CD8-positive, alpha-beta memory T cell (primary cell): Measurements from ENCODE around the gene AFF1. TPM values are rescaled to one million over a fixed set of nuclear protein-coding genes. Genes with fewer than 3 reads are reported as not detected.
"Not testable (repeated sequence)": the region's sequence is repeated elsewhere in the genome, so short reads cannot be mapped to it uniquely, and the experiment has no call there.

Experiments
- CTCF ChIA-PET: fragments of 350-600 bp; sonication (Branson Sonifier 250); formaldehyde crosslinking; loops from one replicate; lab custom pipeline; 2021; ENCODE audit warnings: antibody characterized with exemption; lab: Charles Lee
- POLR2A ChIA-PET: fragments of 350-600 bp; sonication (Branson Sonifier 250); formaldehyde crosslinking; loops from one replicate; lab custom pipeline; 2021; ENCODE audit warnings: antibody characterized with exemption; lab: Charles Lee
- DNase-seq, 5 donors: peaks; one replicate each; pipeline versions ENCODE4 v3.0.0 to v3.0.0-alpha.2; 2020 to 2022; ENCODE audit warnings: mixed read lengths in 1 of 5
- H3K27ac ChIP-seq: one replicate; pipeline ENCODE4 v1.7.0; 2013; ENCODE audit warnings: low read depth, mild to moderate bottlenecking, low read length, moderate library complexity
- H3K27me3 ChIP-seq: 2 replicates; pipeline ENCODE4 v1.7.0; 2013; ENCODE audit warnings: low read length, mild to moderate bottlenecking; ENCODE audit not compliant: insufficient read depth, poor library complexity, severe bottlenecking
- H3K36me3 ChIP-seq: 2 replicates; pipeline ENCODE4 v1.7.0; 2013; ENCODE audit warnings: mild to moderate bottlenecking, low read length, moderate library complexity; ENCODE audit not compliant: insufficient read depth
- H3K4me1 ChIP-seq: 2 replicates; pipeline ENCODE4 v1.7.0; 2013; ENCODE audit warnings: mild to moderate bottlenecking, low read length, moderate library complexity; ENCODE audit not compliant: insufficient read depth
- H3K4me3 ChIP-seq: 2 replicates; pipeline ENCODE4 v1.7.0; 2013; ENCODE audit warnings: mild to moderate bottlenecking, low read length
- H3K9me3 ChIP-seq: 2 replicates; pipeline ENCODE4 v1.7.0; 2013; ENCODE audit warnings: mild to moderate bottlenecking, low read length
- H3K27ac Mint-ChIP-seq, 8 donors: one replicate each; pipeline ENCODE4 v1.8.0; 2020 to 2021; ENCODE audit warnings: mixed read lengths in 8 of 8, mild to moderate bottlenecking in 6 of 8, inconsistent platforms in 3 of 8, moderate library complexity in 3 of 8
- H3K27me3 Mint-ChIP-seq, 2 donors: one replicate each; pipeline ENCODE4 v1.8.0; 2020 to 2021; ENCODE audit warnings: mixed read lengths in 2 of 2, mild to moderate bottlenecking in 1 of 2, moderate library complexity in 1 of 2
- H3K36me3 Mint-ChIP-seq, 3 donors: one replicate each; pipeline ENCODE4 v1.8.0; 2020 to 2021; ENCODE audit warnings: mixed read lengths in 3 of 3, inconsistent platforms in 1 of 3, mild to moderate bottlenecking in 1 of 3
- H3K4me1 Mint-ChIP-seq, 3 donors: one replicate each; pipeline ENCODE4 v1.8.0; 2020 to 2021; ENCODE audit warnings: mixed read lengths in 3 of 3, inconsistent platforms in 1 of 3, mild to moderate bottlenecking in 1 of 3
- H3K4me3 Mint-ChIP-seq, 7 donors: one replicate each; pipeline ENCODE4 v1.8.0; 2020 to 2021; ENCODE audit warnings: mixed read lengths in 7 of 7, mild to moderate bottlenecking in 6 of 7, moderate library complexity in 4 of 7, inconsistent platforms in 2 of 7
- H3K9me3 Mint-ChIP-seq, 5 donors: one replicate each; pipeline ENCODE4 v1.8.0; 2020 to 2022; ENCODE audit warnings: mixed read lengths in 5 of 5, mild to moderate bottlenecking in 3 of 5, moderate library complexity in 2 of 5, inconsistent platforms in 1 of 5
- polyA plus RNA-seq: library from polyadenylated mRNA; unstranded; fragments of 300-500 nt; fragmentation: Illumina TruSeq; gene quantifications from one replicate; pipeline ENCODE4 v1.2.3, GENCODE V29; 2021
- total RNA-seq, 2 experiments: library from RNA; stranded (reverse); gene quantifications; one replicate each; pipeline ENCODE4 v1.2.3, GENCODE V29; 2021

Gene AFF1
- total and polyA plus RNA-seq, 3 experiments from 2014 or later = 20.9 to 32.9 (median 29.7) TPM

- Mint-ChIP-seq H3K27ac (peak overlapping the region in 5 of 8 donors; percentile 26 to 82 (median 56)), H3K36me3 (peaks cover 5 to 6% (median 5%) of the 10 kb centered on the region in 3 donors), H3K4me3 (peak overlapping the region in 1 of 7 donors; percentile 8), H3K4me1 (peaks cover 47 to 66% (median 60%) of the 10 kb centered on the region in 3 donors), H3K27me3 (no peaks in the 10 kb centered on the region), H3K9me3 (no peaks in the 10 kb centered on the region)
- DNase-seq = no peak
- CTCF ChIA-PET = interaction anchor here (1.3 to 1.5 kb wide), 2 partner anchors 43 to 55 kb away, joined by 3 read pairs; partner anchors contain the start of gene AFF1
- Histone ChIP-seq H3K36me3 (no peaks in the 10 kb centered on the region), H3K4me3 (no peak overlapping the region), H3K27me3 (no peaks in the 10 kb centered on the region), H3K9me3 (no peaks in the 10 kb centered on the region), H3K4me1 (peaks cover 12% of the 10 kb centered on the region), H3K27ac (no peak overlapping the region)
- POLR2A ChIA-PET = no interaction called here
Measured at GRCh38 chr4:86977621-86978184, 42.9 kb downstream of the AFF1 start.

DNA sequence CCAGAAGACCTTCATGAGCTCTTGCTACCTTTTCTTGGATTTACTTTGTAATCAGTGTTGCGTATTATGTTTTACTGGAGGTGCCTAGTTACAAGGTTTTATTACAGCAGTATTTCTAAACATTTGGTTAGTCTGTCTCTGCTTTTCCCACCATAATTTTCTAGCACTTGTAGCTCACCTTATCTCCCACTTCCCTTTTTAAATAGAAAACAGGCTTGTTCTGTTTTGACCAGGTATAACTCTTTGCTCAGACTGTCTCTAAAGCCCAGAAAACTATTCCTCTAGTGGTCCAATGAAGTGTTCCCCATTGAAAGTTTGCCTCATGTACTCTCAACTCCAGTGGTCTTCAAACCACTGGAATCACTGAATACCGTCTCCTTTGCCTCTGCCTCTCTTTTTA lies 43.9 kb downstream of the AFF1 start:
- Histone ChIP-seq H3K27me3 (no peaks in the 10 kb centered on the region), H3K36me3 (no peaks in the 10 kb centered on the region), H3K4me1 (peaks cover 12% of the 10 kb centered on the region), H3K27ac (no peak overlapping the region), H3K4me3 (no peak overlapping the region), H3K9me3 (no peaks in the 10 kb centered on the region)
- Mint-ChIP-seq H3K4me3 (no peak overlapping the region), H3K4me1 (peaks cover 38 to 56% (median 50%) of the 10 kb centered on the region in 3 donors), H3K9me3 (no peaks in the 10 kb centered on the region), H3K27me3 (no peaks in the 10 kb centered on the region), H3K36me3 (peaks cover 5 to 6% (median 5%) of the 10 kb centered on the region in 3 donors), H3K27ac (peak overlapping the region in 2 of 8 donors; percentile 3 to 65)
- ChIA-PET POLR2A (no interaction called here), CTCF (interaction anchor here (1.3 to 1.5 kb wide), 3 partner anchors 39 to 56 kb away, joined by 3 read pairs; partner anchors contain the start of gene AFF1)
- DNase-seq = no peak

GRCh38 chr4:86980230-86980629 lies 45.4 kb downstream of the AFF1 start:
- Histone ChIP-seq H3K27ac (no peak overlapping the region), H3K36me3 (no peaks in the 10 kb centered on the region), H3K9me3 (no peaks in the 10 kb centered on the region), H3K27me3 (no peaks in the 10 kb centered on the region), H3K4me1 (peaks cover 12% of the 10 kb centered on the region), H3K4me3 (no peak overlapping the region)
- ChIA-PET POLR2A (no interaction called here), CTCF (interaction anchor here (1.0 kb wide), 1 partner anchor 26 kb away, joined by 3 read pairs; no protein-coding TSS in a partner anchor)
- peaks cover 28 to 44% (median 37%) of the 10 kb centered on the region in 3 donors for H3K4me1 Mint-ChIP-seq
- no peak for DNase-seq
- H3K4me3 Mint-ChIP-seq = no peak overlapping the region
- peaks cover 5 to 6% (median 5%) of the 10 kb centered on the region in 3 donors for H3K36me3 Mint-ChIP-seq
- H3K9me3 Mint-ChIP-seq = no peaks in the 10 kb centered on the region
- H3K27ac Mint-ChIP-seq = peak overlapping the region in 2 of 8 donors; percentile 42 to 43
- no peaks in the 10 kb centered on the region for H3K27me3 Mint-ChIP-seq

DNA sequence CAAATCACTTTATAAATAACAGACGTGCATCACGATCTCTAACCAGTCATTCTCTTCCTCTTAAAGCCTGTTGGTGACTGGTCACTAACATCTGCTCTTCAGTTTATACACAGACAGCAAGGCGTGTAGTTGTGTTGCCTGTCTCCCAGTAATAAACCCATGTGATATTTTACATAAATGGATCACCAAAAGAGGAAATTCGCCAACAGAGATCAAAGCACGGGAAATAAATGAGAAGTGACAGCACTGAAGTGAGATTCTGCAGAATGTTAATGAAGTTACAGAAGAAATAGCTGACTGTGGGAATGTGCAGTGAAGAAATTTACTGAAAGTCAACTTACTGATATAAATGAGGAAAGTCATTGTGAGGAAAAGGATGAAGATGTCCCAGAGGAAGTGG lies 47.0 kb downstream of the AFF1 start:
- Histone ChIP-seq H3K27me3 (no peaks in the 10 kb centered on the region), H3K9me3 (no peaks in the 10 kb centered on the region), H3K36me3 (no peaks in the 10 kb centered on the region), H3K27ac (no peak overlapping the region), H3K4me3 (no peak overlapping the region), H3K4me1 (peaks cover 12% of the 10 kb centered on the region)
- peaks cover 5 to 6% (median 5%) of the 10 kb centered on the region in 3 donors for H3K36me3 Mint-ChIP-seq
- ChIA-PET POLR2A (no interaction called here), CTCF (interaction anchor here (1.0 kb wide), 1 partner anchor 24 kb away, joined by 3 read pairs; no protein-coding TSS in a partner anchor)
- no peaks in the 10 kb centered on the region for H3K9me3 Mint-ChIP-seq
- H3K4me3 Mint-ChIP-seq = peak overlapping the region in 1 of 7 donors; percentile 13
- H3K27me3 Mint-ChIP-seq = no peaks in the 10 kb centered on the region
- H3K27ac Mint-ChIP-seq = peak overlapping the region in 5 of 8 donors; percentile 3 to 92 (median 58)
- H3K4me1 Mint-ChIP-seq = peaks cover 18 to 31% (median 23%) of the 10 kb centered on the region in 3 donors
- DNase-seq = peak in 1 of 5 donors; percentile 16

DNA sequence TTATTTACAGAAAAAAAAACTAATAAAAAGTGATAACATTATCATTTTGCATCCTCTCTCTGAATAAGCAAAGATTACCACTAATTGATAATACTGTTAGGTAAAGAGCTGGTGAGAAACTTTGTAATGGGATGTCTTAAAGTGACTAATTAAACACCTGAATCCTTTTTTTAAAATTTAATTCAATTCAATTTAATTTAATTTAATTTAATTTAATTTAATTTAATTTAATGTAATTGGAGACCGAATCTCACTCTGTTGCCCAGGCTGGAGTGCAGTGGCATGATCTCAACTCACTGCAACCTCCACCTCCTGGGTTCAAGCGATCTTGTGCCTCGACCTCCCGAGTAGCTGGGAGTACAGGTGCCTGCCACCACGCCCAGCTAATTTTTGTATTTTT lies 51.0 kb downstream of the AFF1 start:
- CTCF ChIA-PET, H3K36me3 ChIP-seq, POLR2A ChIA-PET, DNase-seq, H3K27me3 Mint-ChIP-seq, H3K27ac Mint-ChIP-seq, H3K9me3 ChIP-seq, H3K27ac ChIP-seq, H3K9me3 Mint-ChIP-seq, H3K4me3 ChIP-seq, H3K4me3 Mint-ChIP-seq, H3K27me3 ChIP-seq: not testable (repeated sequence)
- Mint-ChIP-seq H3K36me3 (peaks cover 8 to 22% (median 21%) of the 10 kb centered on the region in 3 donors), H3K4me1 (peaks cover 9 to 27% (median 11%) of the 10 kb centered on the region in 3 donors)
- H3K4me1 ChIP-seq = peaks cover 12% of the 10 kb centered on the region

GRCh38 chr4:86989658-86990057 lies 54.8 kb downstream of the AFF1 start:
- Mint-ChIP-seq H3K27ac (peak overlapping the region in 1 of 8 donors; percentile 29), H3K4me1 (peaks cover 2 to 22% (median 4%) of the 10 kb centered on the region in 3 donors), H3K36me3 (peaks cover 3 to 21% (median 19%) of the 10 kb centered on the region in 3 donors)
- H3K27me3 ChIP-seq, H3K36me3 ChIP-seq, H3K9me3 ChIP-seq, H3K4me1 ChIP-seq, H3K27me3 Mint-ChIP-seq, H3K9me3 Mint-ChIP-seq, POLR2A ChIA-PET, H3K27ac ChIP-seq, CTCF ChIA-PET, DNase-seq, H3K4me3 ChIP-seq, H3K4me3 Mint-ChIP-seq: not testable (repeated sequence)

- no peaks in the 10 kb centered on the region for H3K36me3 ChIP-seq
- H3K27me3 Mint-ChIP-seq = no peaks in the 10 kb centered on the region
- H3K36me3 Mint-ChIP-seq = peaks cover 3 to 22% (median 20%) of the 10 kb centered on the region in 3 donors
- no peaks in the 10 kb centered on the region for H3K9me3 ChIP-seq
- H3K27ac ChIP-seq = no peak overlapping the region
- H3K4me1 ChIP-seq = no peaks in the 10 kb centered on the region
- H3K4me3 Mint-ChIP-seq = no peak overlapping the region
- H3K4me3 ChIP-seq = no peak overlapping the region
- DNase-seq = no peak
- H3K9me3 Mint-ChIP-seq = no peaks in the 10 kb centered on the region
- POLR2A ChIA-PET = no interaction called here
- H3K27me3 ChIP-seq = no peaks in the 10 kb centered on the region
- peaks cover 4 to 24% (median 4%) of the 10 kb centered on the region in 3 donors for H3K4me1 Mint-ChIP-seq
- CTCF ChIA-PET = no interaction called here
- no peak overlapping the region for H3K27ac Mint-ChIP-seq
Measured at GRCh38 chr4:86990510-86990909, 55.7 kb downstream of the AFF1 start.

DNA sequence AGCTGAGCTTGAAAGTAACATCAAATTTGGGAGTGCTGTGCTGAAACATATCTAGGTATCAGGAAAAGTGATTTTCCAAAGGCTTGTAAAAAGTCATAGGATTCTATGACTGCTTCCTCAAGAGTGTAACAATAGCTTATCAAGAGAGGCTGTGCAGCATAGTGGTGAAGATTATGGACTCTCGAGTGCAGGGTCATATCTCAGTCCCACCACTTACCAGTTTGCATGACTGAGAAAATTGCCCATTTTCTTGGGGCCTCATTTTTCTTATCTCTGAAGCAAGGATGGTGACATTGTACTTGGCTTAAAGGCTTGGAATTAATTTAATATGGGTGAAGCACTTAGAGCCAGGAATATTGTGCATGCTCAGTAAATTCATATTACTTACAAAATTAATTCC lies 57.2 kb downstream of the AFF1 start:
- no peak overlapping the region for H3K4me3 Mint-ChIP-seq
- no peak overlapping the region for H3K4me3 ChIP-seq
- H3K27ac Mint-ChIP-seq = no peak overlapping the region
- no peak overlapping the region for H3K27ac ChIP-seq
- H3K27me3 Mint-ChIP-seq = no peaks in the 10 kb centered on the region
- no peaks in the 10 kb centered on the region for H3K27me3 ChIP-seq
- H3K4me1 Mint-ChIP-seq = peaks cover 4 to 24% (median 4%) of the 10 kb centered on the region in 3 donors
- no peaks in the 10 kb centered on the region for H3K36me3 ChIP-seq
- no peaks in the 10 kb centered on the region for H3K9me3 ChIP-seq
- POLR2A ChIA-PET = interaction anchor here (0.7 kb wide), 1 partner anchor 9 kb away, joined by 7 read pairs; no protein-coding TSS in a partner anchor
- DNase-seq = no peak
- no peaks in the 10 kb centered on the region for H3K4me1 ChIP-seq
- H3K9me3 Mint-ChIP-seq = no peaks in the 10 kb centered on the region
- CTCF ChIA-PET = interaction anchor here (1.4 kb wide), 1 partner anchor 57 kb away, joined by 3 read pairs; the partner anchor contains the start of gene AFF1
- H3K36me3 Mint-ChIP-seq = peaks cover 3 to 22% (median 21%) of the 10 kb centered on the region in 3 donors
